ENCODE data around the gene ARHGAP32. TPM values are rescaled to one million over a fixed set of nuclear protein-coding genes. Genes with fewer than 3 reads are reported as not detected.

The ARHGAP32 gene
- total and polyA plus RNA-seq, 5 donors from 2014 or later = 0.76 to 4.6 (median 1.1) TPM

DNA sequence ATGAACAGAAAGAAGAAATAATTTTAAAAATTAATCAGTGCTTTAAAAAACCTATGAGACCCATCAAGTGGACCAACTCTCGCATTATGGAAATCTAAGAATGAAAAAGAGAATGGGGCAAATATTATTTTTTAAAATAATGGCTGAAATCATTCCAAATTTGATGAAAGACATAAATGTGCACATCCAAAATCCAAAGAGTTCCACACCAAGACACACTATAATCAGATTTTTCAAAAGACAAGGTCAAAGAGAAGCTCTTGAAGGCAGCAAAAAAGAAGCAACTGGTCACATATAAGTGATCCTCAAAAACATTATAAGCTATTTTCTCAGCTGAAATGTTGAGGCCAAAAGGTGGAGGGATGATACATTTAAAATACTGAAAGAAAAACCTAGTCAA is 85.3 kb downstream of the ARHGAP32 start:
- no peak for ATAC-seq (ENCODE audit: low read depth in 2 of 2)
- H3K9me3 Mint-ChIP-seq = peaks cover 0 to 9% (median 3%) of the 10 kb centered on the region in 7 donors
- no peak overlapping the region for H3K4me3 ChIP-seq (ENCODE audit: low read depth, low read length)

GRCh38 chr11:129102756-129103155 is 89.4 kb downstream of the ARHGAP32 start:
- Mint-ChIP-seq H3K4me1 (no peaks in the 10 kb centered on the region), H3K9me3 (peaks cover 2 to 11% (median 6%) of the 10 kb centered on the region in 7 donors), H3K36me3 (no peaks in the 10 kb centered on the region), H3K27ac (no peak overlapping the region), H3K4me3 (no peak overlapping the region), H3K27me3 (peaks cover 6% of the 10 kb centered on the region)
- Histone ChIP-seq H3K36me3 (ENCODE audit: control insufficient read depth, insufficient read depth, low read length) (no peaks in the 10 kb centered on the region), H3K4me3 (ENCODE audit: low read depth, low read length) (no peak overlapping the region), H3K27ac (ENCODE audit: insufficient read depth, low read length, poor library complexity, severe bottlenecking) (no peak overlapping the region), H3K27me3 (ENCODE audit: control insufficient read depth, insufficient read depth, low read length) (no peaks in the 10 kb centered on the region), H3K9me3 (ENCODE audit: control insufficient read depth in 2 of 2, low read length in 2 of 2) (peaks cover 2 to 4% of the 10 kb centered on the region in 2 experiments), H3K4me1 (ENCODE audit: control insufficient read depth, insufficient read depth, low read length, poor library complexity, severe bottlenecking) (no peaks in the 10 kb centered on the region)
- no peak for DNase-seq
- no peak for ATAC-seq (ENCODE audit: low read depth in 2 of 2)

More for the DNA sequence above, 85.3 kb downstream of the ARHGAP32 start:
- DNase-seq = no peak
- Histone ChIP-seq H3K27me3 (ENCODE audit: control insufficient read depth, insufficient read depth, low read length) (no peaks in the 10 kb centered on the region), H3K27ac (ENCODE audit: insufficient read depth, low read length, poor library complexity, severe bottlenecking) (no peak overlapping the region), H3K9me3 (ENCODE audit: control insufficient read depth in 2 of 2, low read length in 2 of 2) (no peaks in the 10 kb centered on the region), H3K4me1 (ENCODE audit: control insufficient read depth, insufficient read depth, low read length, poor library complexity, severe bottlenecking) (no peaks in the 10 kb centered on the region), H3K36me3 (ENCODE audit: control insufficient read depth, insufficient read depth, low read length) (no peaks in the 10 kb centered on the region)
- Mint-ChIP-seq H3K27me3 (peaks cover under 1% of the 10 kb centered on the region), H3K4me1 (no peaks in the 10 kb centered on the region), H3K4me3 (no peak overlapping the region), H3K36me3 (no peaks in the 10 kb centered on the region), H3K27ac (no peak overlapping the region)

GRCh38 chr11:129102225-129102624 is 89.9 kb downstream of the ARHGAP32 start:
- H3K9me3 Mint-ChIP-seq = peaks cover 3 to 17% (median 7%) of the 10 kb centered on the region in 7 donors
- H3K4me3 Mint-ChIP-seq = no peak overlapping the region
- H3K4me1 Mint-ChIP-seq = no peaks in the 10 kb centered on the region
- Histone ChIP-seq H3K27me3 (ENCODE audit: control insufficient read depth, insufficient read depth, low read length) (no peaks in the 10 kb centered on the region), H3K9me3 (ENCODE audit: control insufficient read depth in 2 of 2, low read length in 2 of 2) (peaks cover 5 to 8% of the 10 kb centered on the region in 2 experiments), H3K36me3 (ENCODE audit: control insufficient read depth, insufficient read depth, low read length) (no peaks in the 10 kb centered on the region), H3K4me1 (ENCODE audit: control insufficient read depth, insufficient read depth, low read length, poor library complexity, severe bottlenecking) (no peaks in the 10 kb centered on the region), H3K4me3 (ENCODE audit: low read depth, low read length) (no peak overlapping the region), H3K27ac (ENCODE audit: insufficient read depth, low read length, poor library complexity, severe bottlenecking) (no peak overlapping the region)
- ATAC-seq (ENCODE audit: low read depth in 2 of 2) = no peak
- no peaks in the 10 kb centered on the region for H3K36me3 Mint-ChIP-seq
- H3K27ac Mint-ChIP-seq = no peak overlapping the region
- peaks cover 6% of the 10 kb centered on the region for H3K27me3 Mint-ChIP-seq
- no peak for DNase-seq

DNA sequence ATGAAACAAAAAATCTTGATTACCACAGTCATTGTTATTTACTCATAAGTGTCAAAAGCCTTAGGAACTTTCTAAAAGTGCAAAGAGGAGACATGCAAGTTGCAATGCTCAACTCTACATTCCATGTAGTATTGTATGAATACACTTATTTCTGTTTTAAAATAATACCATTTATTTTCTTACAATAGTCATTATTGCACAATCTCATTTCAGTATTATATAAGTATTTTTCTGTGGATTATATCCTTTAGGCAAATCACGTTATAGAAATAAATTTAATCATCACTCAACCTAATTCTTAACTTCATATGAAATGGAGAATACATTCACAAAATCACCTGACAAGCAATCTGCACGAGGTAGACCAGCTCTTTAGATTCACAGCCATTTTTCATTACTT is 98.8 kb downstream of the ARHGAP32 start:
- H3K27me3 Mint-ChIP-seq = no peaks in the 10 kb centered on the region
- H3K36me3 Mint-ChIP-seq = peaks cover 5% of the 10 kb centered on the region
- peaks cover 5 to 8% of the 10 kb centered on the region in 2 experiments for H3K9me3 ChIP-seq (ENCODE audit: control insufficient read depth in 2 of 2, low read length in 2 of 2)
- no peaks in the 10 kb centered on the region for H3K36me3 ChIP-seq (ENCODE audit: control insufficient read depth, insufficient read depth, low read length)
- DNase-seq = no peak
- no peaks in the 10 kb centered on the region for H3K4me1 Mint-ChIP-seq
- no peak overlapping the region for H3K27ac ChIP-seq (ENCODE audit: insufficient read depth, low read length, poor library complexity, severe bottlenecking)
- H3K4me3 Mint-ChIP-seq = no peak overlapping the region
- no peak for ATAC-seq (ENCODE audit: low read depth in 2 of 2)
- H3K4me1 ChIP-seq (ENCODE audit: control insufficient read depth, insufficient read depth, low read length, poor library complexity, severe bottlenecking) = no peaks in the 10 kb centered on the region
- no peak overlapping the region for H3K4me3 ChIP-seq (ENCODE audit: low read depth, low read length)
- H3K27ac Mint-ChIP-seq = no peak overlapping the region
- H3K27me3 ChIP-seq (ENCODE audit: control insufficient read depth, insufficient read depth, low read length) = no peaks in the 10 kb centered on the region
- peaks cover 0 to 13% (median 5%) of the 10 kb centered on the region in 7 donors for H3K9me3 Mint-ChIP-seq

DNA sequence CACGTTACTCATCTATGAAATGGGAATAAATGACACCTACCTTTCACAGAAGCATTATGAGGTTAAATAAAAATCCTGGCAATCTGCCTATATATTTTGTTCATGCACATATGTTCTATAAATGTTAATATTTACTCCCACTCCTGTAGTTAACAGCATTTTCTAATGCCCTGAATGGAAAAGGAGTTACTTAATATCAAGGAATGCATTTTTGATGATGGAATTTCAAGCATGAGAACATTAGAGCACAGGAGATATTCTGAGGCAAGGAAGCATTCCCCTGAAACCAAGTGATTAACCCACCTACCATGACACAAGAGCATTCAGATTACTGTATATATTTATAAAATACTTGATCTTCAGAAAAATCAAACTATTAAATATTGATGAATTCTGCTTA is 102.1 kb downstream of the ARHGAP32 start:
- H3K27me3 Mint-ChIP-seq = peaks cover 5% of the 10 kb centered on the region
- no peaks in the 10 kb centered on the region for H3K27me3 ChIP-seq (ENCODE audit: control insufficient read depth, insufficient read depth, low read length)
- H3K4me1 Mint-ChIP-seq = no peaks in the 10 kb centered on the region
- H3K27ac Mint-ChIP-seq = no peak overlapping the region
- H3K36me3 Mint-ChIP-seq = no peaks in the 10 kb centered on the region
- no peak overlapping the region for H3K4me3 Mint-ChIP-seq
- no peaks in the 10 kb centered on the region for H3K36me3 ChIP-seq (ENCODE audit: control insufficient read depth, insufficient read depth, low read length)
- no peak for ATAC-seq (ENCODE audit: low read depth in 2 of 2)
- H3K9me3 Mint-ChIP-seq = no peaks in the 10 kb centered on the region
- H3K27ac ChIP-seq (ENCODE audit: insufficient read depth, low read length, poor library complexity, severe bottlenecking) = no peak overlapping the region
- no peak for DNase-seq
- H3K4me3 ChIP-seq (ENCODE audit: low read depth, low read length) = no peak overlapping the region
- no peaks in the 10 kb centered on the region for H3K9me3 ChIP-seq (ENCODE audit: control insufficient read depth in 2 of 2, low read length in 2 of 2)
- H3K4me1 ChIP-seq (ENCODE audit: control insufficient read depth, insufficient read depth, low read length, poor library complexity, severe bottlenecking) = no peaks in the 10 kb centered on the region

GRCh38 chr11:129089279-129089678 is 102.8 kb downstream of the ARHGAP32 start:
- Mint-ChIP-seq H3K27ac (no peak overlapping the region), H3K4me3 (no peak overlapping the region), H3K36me3 (no peaks in the 10 kb centered on the region), H3K4me1 (no peaks in the 10 kb centered on the region), H3K27me3 (peaks cover 5% of the 10 kb centered on the region), H3K9me3 (peaks cover 0 to 6% (median 4%) of the 10 kb centered on the region in 7 donors)
- no peak overlapping the region for H3K27ac ChIP-seq (ENCODE audit: insufficient read depth, low read length, poor library complexity, severe bottlenecking)
- H3K9me3 ChIP-seq (ENCODE audit: control insufficient read depth in 2 of 2, low read length in 2 of 2) = no peaks in the 10 kb centered on the region
- no peak overlapping the region for H3K4me3 ChIP-seq (ENCODE audit: low read depth, low read length)
- H3K4me1 ChIP-seq (ENCODE audit: control insufficient read depth, insufficient read depth, low read length, poor library complexity, severe bottlenecking) = no peaks in the 10 kb centered on the region
- H3K36me3 ChIP-seq (ENCODE audit: control insufficient read depth, insufficient read depth, low read length) = no peaks in the 10 kb centered on the region
- no peak for ATAC-seq (ENCODE audit: low read depth in 2 of 2)
- H3K27me3 ChIP-seq (ENCODE audit: control insufficient read depth, insufficient read depth, low read length) = no peaks in the 10 kb centered on the region
- DNase-seq = no peak

GRCh38 chr11:129086976-129087375 is 105.1 kb downstream of the ARHGAP32 start:
- Mint-ChIP-seq H3K27ac (no peak overlapping the region), H3K4me1 (no peaks in the 10 kb centered on the region), H3K36me3 (no peaks in the 10 kb centered on the region), H3K27me3 (peaks cover 5% of the 10 kb centered on the region), H3K9me3 (peaks cover 2 to 19% (median 10%) of the 10 kb centered on the region in 7 donors), H3K4me3 (no peak overlapping the region)
- H3K27me3 ChIP-seq (ENCODE audit: control insufficient read depth, insufficient read depth, low read length) = no peaks in the 10 kb centered on the region
- H3K9me3 ChIP-seq (ENCODE audit: control insufficient read depth in 2 of 2, low read length in 2 of 2) = no peaks in the 10 kb centered on the region
- ATAC-seq (ENCODE audit: low read depth in 2 of 2) (no peak), DNase-seq (no peak)
- no peaks in the 10 kb centered on the region for H3K4me1 ChIP-seq (ENCODE audit: control insufficient read depth, insufficient read depth, low read length, poor library complexity, severe bottlenecking)
- H3K36me3 ChIP-seq (ENCODE audit: control insufficient read depth, insufficient read depth, low read length) = no peaks in the 10 kb centered on the region
- H3K27ac ChIP-seq (ENCODE audit: insufficient read depth, low read length, poor library complexity, severe bottlenecking) = no peak overlapping the region
- H3K4me3 ChIP-seq (ENCODE audit: low read depth, low read length) = no peak overlapping the region

- no peaks in the 10 kb centered on the region for H3K27me3 ChIP-seq (ENCODE audit: control insufficient read depth, insufficient read depth, low read length)
- H3K36me3 ChIP-seq (ENCODE audit: control insufficient read depth, insufficient read depth, low read length) = no peaks in the 10 kb centered on the region
- no peak for ATAC-seq (ENCODE audit: low read depth in 2 of 2)
- DNase-seq = no peak
- no peak overlapping the region for H3K27ac Mint-ChIP-seq
- H3K36me3 Mint-ChIP-seq = no peaks in the 10 kb centered on the region
- H3K4me3 Mint-ChIP-seq = no peak overlapping the region
- peaks cover 4% of the 10 kb centered on the region for H3K27me3 Mint-ChIP-seq
- H3K9me3 ChIP-seq (ENCODE audit: control insufficient read depth in 2 of 2, low read length in 2 of 2) = no peaks in the 10 kb centered on the region
- no peak overlapping the region for H3K27ac ChIP-seq (ENCODE audit: insufficient read depth, low read length, poor library complexity, severe bottlenecking)
- H3K4me1 ChIP-seq (ENCODE audit: control insufficient read depth, insufficient read depth, low read length, poor library complexity, severe bottlenecking) = no peaks in the 10 kb centered on the region
- H3K4me1 Mint-ChIP-seq = no peaks in the 10 kb centered on the region
- no peak overlapping the region for H3K4me3 ChIP-seq (ENCODE audit: low read depth, low read length)
- H3K9me3 Mint-ChIP-seq = peaks cover 0 to 7% (median 3%) of the 10 kb centered on the region in 7 donors
Measured at GRCh38 chr11:129077191-129077590, 114.9 kb downstream of the ARHGAP32 start.

Measured in CD4-positive, CD25-positive, alpha-beta regulatory T cell (primary cell).